ENCODE measurements around the gene PACRG.

Gene PACRG

DNA sequence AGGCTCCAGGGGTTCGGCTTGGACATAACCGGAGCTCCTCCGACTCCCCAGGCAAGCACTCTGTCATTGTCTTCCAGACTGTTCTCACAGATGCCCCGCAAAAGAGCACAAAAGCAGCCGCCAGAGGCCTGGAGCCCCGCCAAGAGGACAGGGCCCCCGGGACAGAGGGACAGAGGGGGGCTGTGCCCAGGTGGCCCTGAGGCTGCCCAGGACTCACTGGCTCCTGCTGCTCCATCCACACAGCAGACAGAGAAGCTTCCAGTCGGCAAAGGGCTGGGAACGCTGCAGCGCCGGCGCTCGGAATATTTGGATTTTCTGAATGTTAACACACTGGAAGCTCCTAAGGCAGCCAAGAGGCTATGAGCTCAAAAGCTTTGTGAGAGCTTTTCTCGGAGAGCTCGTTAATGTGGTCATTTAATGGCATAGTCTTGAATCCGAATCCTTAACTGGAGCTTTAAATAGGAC lies 618.8 kb downstream of the PACRG start:
- 84 to 91% methylated on average over 12 to 14 of the region's 16 CpGs for WGBS, 2 experiments (ENCODE audit: insufficient coverage in 2 of 2)
- no peak overlapping the region for H3K4me3 ChIP-seq (ENCODE audit: extremely low read depth, insufficient read depth, low read length, poor library complexity, severe bottlenecking)
- no peaks in the 10 kb centered on the region for H3K36me3 ChIP-seq (ENCODE audit: control insufficient read depth, insufficient read depth, low read length)
- H3K4me1 ChIP-seq (ENCODE audit: control insufficient read depth, insufficient read depth, low read length, poor library complexity, severe bottlenecking): peaks cover 30% of the 10 kb centered on the region
- no peak overlapping the region for H3K27ac ChIP-seq (ENCODE audit: low read depth, low read length, severe bottlenecking)
- peaks cover 9% of the 10 kb centered on the region for H3K9me3 ChIP-seq (ENCODE audit: control insufficient read depth, low read length)

GRCh38 chr6:163347021-163347446 lies 619.3 kb downstream of the PACRG start:
- no peak overlapping the region for H3K4me3 ChIP-seq (ENCODE audit: extremely low read depth, insufficient read depth, low read length, poor library complexity, severe bottlenecking)
- no peak overlapping the region for H3K27ac ChIP-seq (ENCODE audit: low read depth, low read length, severe bottlenecking)
- H3K9me3 ChIP-seq (ENCODE audit: control insufficient read depth, low read length): peaks cover 9% of the 10 kb centered on the region
- no peaks in the 10 kb centered on the region for H3K36me3 ChIP-seq (ENCODE audit: control insufficient read depth, insufficient read depth, low read length)
- 89 to 94% methylated on average over 8 to 9 of the region's 12 CpGs for WGBS, 2 experiments (ENCODE audit: insufficient coverage in 2 of 2)
- peaks cover 27% of the 10 kb centered on the region for H3K4me1 ChIP-seq (ENCODE audit: control insufficient read depth, insufficient read depth, low read length, poor library complexity, severe bottlenecking)

DNA sequence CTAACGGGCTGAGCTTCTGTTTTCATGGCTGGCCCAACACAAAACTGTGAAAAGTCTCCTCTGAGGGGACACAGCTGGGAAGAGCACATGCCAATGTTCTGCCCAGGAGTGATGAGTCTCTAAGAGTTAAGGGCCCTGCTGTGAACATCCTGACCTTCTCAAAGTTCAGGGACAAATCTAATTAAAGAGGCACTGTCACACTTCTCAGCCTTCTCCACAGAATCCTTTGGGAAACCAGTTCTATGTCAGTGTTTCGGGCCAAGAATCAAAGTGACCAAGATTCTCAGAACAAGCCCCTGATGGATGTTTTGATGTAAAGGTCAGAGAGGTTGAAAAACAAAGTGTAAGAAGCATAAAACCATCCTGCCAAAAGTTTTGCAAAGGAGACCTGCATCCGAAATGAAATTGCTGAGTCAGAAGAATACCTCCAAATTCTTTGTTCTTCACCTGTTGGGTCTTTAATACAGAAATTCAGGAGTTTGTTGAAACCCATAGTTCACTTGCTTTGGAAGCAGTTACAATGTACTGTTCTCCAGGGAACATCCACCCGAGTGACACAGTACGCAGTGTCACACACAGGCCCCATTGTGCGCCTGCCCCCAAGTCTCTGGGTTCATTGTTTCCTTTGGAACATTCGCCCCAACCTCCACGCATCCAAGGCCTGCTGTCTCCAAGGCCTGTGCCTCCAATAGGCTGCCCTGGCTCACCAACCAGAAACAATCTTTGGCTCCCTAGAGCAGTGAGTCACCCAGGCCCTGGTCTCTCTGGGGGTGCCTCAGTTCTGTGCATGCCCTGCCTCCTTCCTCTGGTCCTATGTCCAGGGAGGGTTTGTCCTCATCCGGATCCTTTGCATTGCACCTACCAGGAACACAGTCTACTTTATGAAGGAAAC lies 621.3 kb downstream of the PACRG start:
- Histone ChIP-seq H3K27ac (ENCODE audit: low read depth, low read length, severe bottlenecking) (no peak overlapping the region), H3K4me3 (ENCODE audit: extremely low read depth, insufficient read depth, low read length, poor library complexity, severe bottlenecking) (no peak overlapping the region), H3K9me3 (ENCODE audit: control insufficient read depth, low read length) (peaks cover 9% of the 10 kb centered on the region), H3K36me3 (ENCODE audit: control insufficient read depth, insufficient read depth, low read length) (no peaks in the 10 kb centered on the region), H3K4me1 (ENCODE audit: control insufficient read depth, insufficient read depth, low read length, poor library complexity, severe bottlenecking) (peaks cover 34% of the 10 kb centered on the region)
- 86 to 87% methylated on average over 9 of the region's 9 CpGs for WGBS, 2 experiments (ENCODE audit: insufficient coverage in 2 of 2)

- H3K36me3 ChIP-seq (ENCODE audit: control insufficient read depth, insufficient read depth, low read length): no peaks in the 10 kb centered on the region
- WGBS, 2 experiments (ENCODE audit: insufficient coverage in 2 of 2): 95 to 96% methylated on average over 7 to 8 of the region's 8 CpGs
- H3K27ac ChIP-seq (ENCODE audit: low read depth, low read length, severe bottlenecking): no peak overlapping the region
- peaks cover 40% of the 10 kb centered on the region for H3K4me1 ChIP-seq (ENCODE audit: control insufficient read depth, insufficient read depth, low read length, poor library complexity, severe bottlenecking)
- peaks cover 9% of the 10 kb centered on the region for H3K9me3 ChIP-seq (ENCODE audit: control insufficient read depth, low read length)
- H3K4me3 ChIP-seq (ENCODE audit: extremely low read depth, insufficient read depth, low read length, poor library complexity, severe bottlenecking): no peak overlapping the region
Measured at GRCh38 chr6:163349696-163350095, 621.9 kb downstream of the PACRG start.

DNA sequence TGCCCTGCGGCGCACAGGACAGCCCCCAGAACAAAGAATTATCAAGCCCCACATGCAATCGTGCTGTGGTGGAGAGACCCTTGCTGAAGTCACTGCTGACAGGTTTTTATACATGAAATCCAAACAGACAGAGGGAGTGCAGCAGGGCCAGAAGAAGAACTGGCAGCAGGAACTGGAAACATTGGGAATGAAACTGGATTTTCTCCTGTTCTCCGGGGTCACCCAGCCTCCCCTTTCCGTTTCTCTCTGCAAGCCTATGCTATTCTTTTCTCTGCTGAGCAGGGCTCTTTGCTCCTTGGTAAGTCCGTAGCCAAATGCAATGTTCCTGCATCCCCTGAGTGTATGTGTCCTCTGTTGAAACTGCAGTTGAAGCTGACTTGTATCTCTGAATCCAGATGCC lies 623.2 kb downstream of the PACRG start:
- Histone ChIP-seq H3K4me3 (ENCODE audit: extremely low read depth, insufficient read depth, low read length, poor library complexity, severe bottlenecking) (no peak overlapping the region), H3K27ac (ENCODE audit: low read depth, low read length, severe bottlenecking) (no peak overlapping the region), H3K36me3 (ENCODE audit: control insufficient read depth, insufficient read depth, low read length) (no peaks in the 10 kb centered on the region), H3K4me1 (ENCODE audit: control insufficient read depth, insufficient read depth, low read length, poor library complexity, severe bottlenecking) (peaks cover 49% of the 10 kb centered on the region), H3K9me3 (ENCODE audit: control insufficient read depth, low read length) (peaks cover 9% of the 10 kb centered on the region)
- WGBS, 2 experiments (ENCODE audit: insufficient coverage in 2 of 2): 68 to 94% methylated on average over 4 to 6 of the region's 6 CpGs

- H3K4me3 ChIP-seq (ENCODE audit: extremely low read depth, insufficient read depth, low read length, poor library complexity, severe bottlenecking): no peak overlapping the region
- H3K4me1 ChIP-seq (ENCODE audit: control insufficient read depth, insufficient read depth, low read length, poor library complexity, severe bottlenecking): peaks cover 43% of the 10 kb centered on the region
- no peak overlapping the region for H3K27ac ChIP-seq (ENCODE audit: low read depth, low read length, severe bottlenecking)
- peaks cover 9% of the 10 kb centered on the region for H3K9me3 ChIP-seq (ENCODE audit: control insufficient read depth, low read length)
- WGBS, 2 experiments (ENCODE audit: insufficient coverage in 2 of 2): 86 to 88% methylated on average over 10 to 12 of the region's 16 CpGs
- H3K36me3 ChIP-seq (ENCODE audit: control insufficient read depth, insufficient read depth, low read length): no peaks in the 10 kb centered on the region
Measured at GRCh38 chr6:163352011-163352685, 624.4 kb downstream of the PACRG start.

GRCh38 chr6:163352966-163353365 lies 625.2 kb downstream of the PACRG start:
- H3K9me3 ChIP-seq (ENCODE audit: control insufficient read depth, low read length): peaks cover 7% of the 10 kb centered on the region
- peaks cover 38% of the 10 kb centered on the region for H3K4me1 ChIP-seq (ENCODE audit: control insufficient read depth, insufficient read depth, low read length, poor library complexity, severe bottlenecking)
- H3K27ac ChIP-seq (ENCODE audit: low read depth, low read length, severe bottlenecking): no peak overlapping the region
- 92 to 100% methylated on average over 4 to 7 of the region's 7 CpGs for WGBS, 2 experiments (ENCODE audit: insufficient coverage in 2 of 2)
- H3K4me3 ChIP-seq (ENCODE audit: extremely low read depth, insufficient read depth, low read length, poor library complexity, severe bottlenecking): no peak overlapping the region
- no peaks in the 10 kb centered on the region for H3K36me3 ChIP-seq (ENCODE audit: control insufficient read depth, insufficient read depth, low read length)

- Histone ChIP-seq H3K4me1 (ENCODE audit: control insufficient read depth, insufficient read depth, low read length, poor library complexity, severe bottlenecking) (peaks cover 35% of the 10 kb centered on the region), H3K27ac (ENCODE audit: low read depth, low read length, severe bottlenecking) (peak overlapping the region; percentile 98), H3K36me3 (ENCODE audit: control insufficient read depth, insufficient read depth, low read length) (no peaks in the 10 kb centered on the region), H3K9me3 (ENCODE audit: control insufficient read depth, low read length) (no peaks in the 10 kb centered on the region), H3K4me3 (ENCODE audit: extremely low read depth, insufficient read depth, low read length, poor library complexity, severe bottlenecking) (no peak overlapping the region)
- whole genome bisulfite sequencing, 2 experiments (ENCODE audit: insufficient coverage in 2 of 2): 70 to 78% methylated on average over 5 of the region's 8 CpGs
Measured at GRCh38 chr6:163354085-163354484, 626.3 kb downstream of the PACRG start.

GRCh38 chr6:163354761-163355425 lies 627.1 kb downstream of the PACRG start:
- Histone ChIP-seq H3K4me1 (ENCODE audit: control insufficient read depth, insufficient read depth, low read length, poor library complexity, severe bottlenecking) (peaks cover 27% of the 10 kb centered on the region), H3K9me3 (ENCODE audit: control insufficient read depth, low read length) (no peaks in the 10 kb centered on the region), H3K27ac (ENCODE audit: low read depth, low read length, severe bottlenecking) (peak overlapping the region; percentile 98), H3K4me3 (ENCODE audit: extremely low read depth, insufficient read depth, low read length, poor library complexity, severe bottlenecking) (no peak overlapping the region), H3K36me3 (ENCODE audit: control insufficient read depth, insufficient read depth, low read length) (no peaks in the 10 kb centered on the region)
- WGBS, 2 experiments (ENCODE audit: insufficient coverage in 2 of 2): 87 to 88% methylated on average over 10 to 11 of the region's 13 CpGs

DNA sequence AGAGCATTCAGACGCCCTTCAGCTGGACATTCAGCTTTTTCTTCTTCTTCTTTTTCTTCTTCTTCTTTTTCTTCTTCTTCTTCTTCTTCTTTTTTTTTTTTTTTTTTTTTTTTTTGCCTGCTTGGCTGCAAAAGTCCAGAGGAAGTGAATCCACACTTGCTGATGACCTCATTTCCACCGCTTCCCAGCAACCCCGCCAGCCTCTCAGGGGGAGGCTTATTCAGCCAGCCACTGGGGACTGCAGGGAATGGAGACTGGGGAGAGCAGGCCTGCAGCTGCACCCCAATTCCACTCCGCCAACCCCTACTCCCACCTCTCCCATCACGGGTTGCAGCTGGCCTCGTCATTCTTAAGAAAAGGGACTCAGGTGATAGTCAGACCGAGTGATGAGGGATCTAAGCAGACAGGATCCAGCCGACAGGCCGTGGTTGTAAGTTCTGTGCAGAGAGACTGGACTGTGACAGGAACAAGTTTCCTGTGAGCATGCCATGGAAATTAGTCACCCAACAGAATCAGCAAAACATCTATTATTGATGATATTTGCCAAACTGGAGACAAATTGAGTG lies 627.7 kb downstream of the PACRG start:
- Histone ChIP-seq H3K4me3 (ENCODE audit: extremely low read depth, insufficient read depth, low read length, poor library complexity, severe bottlenecking) (no peak overlapping the region), H3K9me3 (ENCODE audit: control insufficient read depth, low read length) (no peaks in the 10 kb centered on the region), H3K36me3 (ENCODE audit: control insufficient read depth, insufficient read depth, low read length) (no peaks in the 10 kb centered on the region), H3K4me1 (ENCODE audit: control insufficient read depth, insufficient read depth, low read length, poor library complexity, severe bottlenecking) (peaks cover 27% of the 10 kb centered on the region), H3K27ac (ENCODE audit: low read depth, low read length, severe bottlenecking) (peak overlapping the region; percentile 98)
- WGBS, 2 experiments (ENCODE audit: insufficient coverage in 2 of 2): 86% methylated on average over 2 of the region's 9 CpGs; no CpG with 5 or more reads in 1 of the 2 experiments

Measured in mesodermal cell (in vitro differentiated cells).